Measurements from ENCODE around the gene MAP7D3. TPM values are rescaled to one million over a fixed set of nuclear protein-coding genes. Genes with fewer than 3 reads are reported as not detected.
A peak's percentile ranks its signal among the peaks of the same experiment; 100 is the strongest.

MAP7D3 gene
- polyA plus RNA-seq, 3 donors: 1.8 to 3.4 (median 2.9) TPM

DNA sequence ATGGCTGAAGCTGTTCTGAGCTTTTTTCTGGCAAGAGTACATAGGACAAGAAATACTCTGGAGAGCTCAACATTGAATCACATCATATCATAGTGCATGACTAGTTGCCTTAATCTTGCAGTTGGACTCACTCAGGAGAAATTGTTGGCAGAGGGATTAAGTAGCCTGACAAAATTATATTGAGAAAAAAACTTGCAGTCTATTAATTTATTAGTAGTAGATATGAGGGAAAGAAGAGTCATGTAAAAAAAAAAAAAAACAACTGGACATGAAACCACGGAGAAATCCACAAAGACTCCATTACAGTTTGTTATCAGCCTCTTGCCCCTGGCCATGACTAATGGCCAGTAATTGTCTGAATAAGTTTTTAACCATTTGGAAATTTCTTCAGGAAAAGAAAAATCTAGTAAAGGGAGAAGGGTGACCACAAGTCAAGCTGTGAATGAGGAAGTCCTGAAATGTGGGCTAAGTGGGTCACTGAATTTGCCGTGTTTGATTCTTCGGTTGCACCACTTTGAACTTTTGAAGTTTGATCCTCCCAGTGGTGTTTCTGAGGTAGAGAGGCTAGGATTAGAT lies 58.3 kb downstream of the MAP7D3 start:
- peak overlapping the region in 3 of 7 donors; percentile 62 to 82 (median 63) for H3K27ac Mint-ChIP-seq
- Histone ChIP-seq H3K27ac (ENCODE audit: low read depth in 1 of 2, low read length in 2 of 2) (peak overlapping the region in 1 of 2 donors; percentile 3), H2AFZ (ENCODE audit: insufficient read depth, low read depth, low read length, poor library complexity, severe bottlenecking) (no peak overlapping the region), H3K4me3 (replicated peaks in 1 of 3; ENCODE audit: low read depth in 2 of 3, low read length in 3 of 3) (peak overlapping the region in 2 of 3 experiments; percentile 5 to 48), H3K4me1 (ENCODE audit: control insufficient read depth in 1 of 2, insufficient read depth in 2 of 2, low read length in 2 of 2) (peaks cover 30 to 33% of the 10 kb centered on the region in 2 donors), H3K9ac (ENCODE audit: insufficient read depth, low read length, poor library complexity, severe bottlenecking) (no peak overlapping the region), H3K27me3 (ENCODE audit: control insufficient read depth in 2 of 2, insufficient read depth in 2 of 2, low read length in 2 of 2) (no peaks in the 10 kb centered on the region), H3K79me2 (ENCODE audit: insufficient read depth, low read length) (no peaks in the 10 kb centered on the region), H4K20me1 (ENCODE audit: insufficient read depth, low read length) (no peaks in the 10 kb centered on the region), H3K36me3 (replicated peaks in 1 of 2; ENCODE audit: control insufficient read depth in 1 of 2, insufficient read depth in 2 of 2, low read length in 2 of 2) (no peaks in the 10 kb centered on the region), H3K9me3 (replicated peaks in 1 of 2; ENCODE audit: control insufficient read depth in 1 of 2, insufficient read depth in 1 of 2, low read length in 2 of 2) (no peaks in the 10 kb centered on the region), H3K4me2 (replicated peaks; ENCODE audit: extremely low read depth, low read length, poor library complexity, severe bottlenecking) (peak overlapping the region; percentile 48)
- intact Hi-C loops (cut with micrococcal nuclease): no loop called here
- peak overlapping the region in 1 of 2 donors; percentile 86 for H3K4me3 Mint-ChIP-seq
- DNase-seq: peak; percentile 6 to 46 (median 26)
- TF ChIP-seq, protein P1, sequence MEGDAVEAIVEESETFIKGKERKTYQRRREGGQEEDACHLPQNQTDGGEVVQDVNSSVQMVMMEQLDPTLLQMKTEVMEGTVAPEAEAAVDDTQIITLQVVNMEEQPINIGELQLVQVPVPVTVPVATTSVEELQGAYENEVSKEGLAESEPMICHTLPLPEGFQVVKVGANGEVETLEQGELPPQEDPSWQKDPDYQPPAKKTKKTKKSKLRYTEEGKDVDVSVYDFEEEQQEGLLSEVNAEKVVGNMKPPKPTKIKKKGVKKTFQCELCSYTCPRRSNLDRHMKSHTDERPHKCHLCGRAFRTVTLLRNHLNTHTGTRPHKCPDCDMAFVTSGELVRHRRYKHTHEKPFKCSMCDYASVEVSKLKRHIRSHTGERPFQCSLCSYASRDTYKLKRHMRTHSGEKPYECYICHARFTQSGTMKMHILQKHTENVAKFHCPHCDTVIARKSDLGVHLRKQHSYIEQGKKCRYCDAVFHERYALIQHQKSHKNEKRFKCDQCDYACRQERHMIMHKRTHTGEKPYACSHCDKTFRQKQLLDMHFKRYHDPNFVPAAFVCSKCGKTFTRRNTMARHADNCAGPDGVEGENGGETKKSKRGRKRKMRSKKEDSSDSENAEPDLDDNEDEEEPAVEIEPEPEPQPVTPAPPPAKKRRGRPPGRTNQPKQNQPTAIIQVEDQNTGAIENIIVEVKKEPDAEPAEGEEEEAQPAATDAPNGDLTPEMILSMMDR (IDR thresholded peaks at IDR 0.05): no peak
- no CpG with 5 or more reads among the region's 3 CpGs for WGBS (ENCODE audit: insufficient coverage)
- H3K9me3 Mint-ChIP-seq: peaks cover 0 to 2% (median 0%) of the 10 kb centered on the region in 7 donors
- no peaks in the 10 kb centered on the region for H3K36me3 Mint-ChIP-seq
- peaks cover 0 to 5% (median 0%) of the 10 kb centered on the region in 3 donors for H3K27me3 Mint-ChIP-seq (ENCODE audit: low read depth in 3 of 3)
- peaks cover 34% of the 10 kb centered on the region for H3K4me1 Mint-ChIP-seq

DNA sequence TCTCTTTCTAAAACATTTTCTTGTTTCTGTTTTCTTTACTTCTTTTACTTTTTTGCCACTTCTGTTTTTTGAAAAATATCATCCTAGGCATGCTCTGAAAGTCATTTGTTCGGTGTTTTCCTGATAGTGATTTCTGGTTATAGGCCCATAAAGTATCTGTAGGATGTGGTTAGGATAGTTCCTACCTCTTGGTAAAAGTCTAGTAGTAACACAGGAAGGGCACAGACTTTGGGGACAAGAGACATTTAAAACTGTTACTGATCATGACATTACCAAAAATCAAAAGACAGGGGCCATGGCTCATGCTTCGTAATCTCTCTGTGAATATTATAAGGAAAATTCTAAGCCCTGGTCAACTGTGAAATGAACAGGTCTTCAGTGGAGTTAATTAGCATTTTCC lies 59.1 kb downstream of the MAP7D3 start:
- Histone ChIP-seq H3K36me3 (replicated peaks in 1 of 2; ENCODE audit: control insufficient read depth in 1 of 2, insufficient read depth in 2 of 2, low read length in 2 of 2) (no peaks in the 10 kb centered on the region), H3K27me3 (ENCODE audit: control insufficient read depth in 2 of 2, insufficient read depth in 2 of 2, low read length in 2 of 2) (no peaks in the 10 kb centered on the region), H3K4me2 (replicated peaks; ENCODE audit: extremely low read depth, low read length, poor library complexity, severe bottlenecking) (no peak overlapping the region), H3K4me1 (ENCODE audit: control insufficient read depth in 1 of 2, insufficient read depth in 2 of 2, low read length in 2 of 2) (peaks cover 30 to 33% of the 10 kb centered on the region in 2 donors), H3K9ac (ENCODE audit: insufficient read depth, low read length, poor library complexity, severe bottlenecking) (no peak overlapping the region), H4K20me1 (ENCODE audit: insufficient read depth, low read length) (no peaks in the 10 kb centered on the region), H3K9me3 (replicated peaks in 1 of 2; ENCODE audit: control insufficient read depth in 1 of 2, insufficient read depth in 1 of 2, low read length in 2 of 2) (no peaks in the 10 kb centered on the region), H3K4me3 (replicated peaks in 1 of 3; ENCODE audit: low read depth in 2 of 3, low read length in 3 of 3) (no peak overlapping the region), H3K79me2 (ENCODE audit: insufficient read depth, low read length) (no peaks in the 10 kb centered on the region), H2AFZ (ENCODE audit: insufficient read depth, low read depth, low read length, poor library complexity, severe bottlenecking) (no peak overlapping the region), H3K27ac (ENCODE audit: low read depth in 1 of 2, low read length in 2 of 2) (no peak overlapping the region)
- H3K4me1 Mint-ChIP-seq: peaks cover 34% of the 10 kb centered on the region
- no peak for DNase-seq
- no peaks in the 10 kb centered on the region for H3K36me3 Mint-ChIP-seq
- H3K27me3 Mint-ChIP-seq (ENCODE audit: low read depth in 3 of 3): peaks cover 0 to 5% (median 0%) of the 10 kb centered on the region in 3 donors
- H3K9me3 Mint-ChIP-seq: peaks cover 0 to 2% (median 0%) of the 10 kb centered on the region in 7 donors
- H3K4me3 Mint-ChIP-seq: no peak overlapping the region
- no peak overlapping the region for H3K27ac Mint-ChIP-seq
- TF ChIP-seq, protein P1 (IDR thresholded peaks at IDR 0.05): no peak
- WGBS (ENCODE audit: insufficient coverage): no CpG with 5 or more reads among the region's 2 CpGs
- intact Hi-C loops (cut with micrococcal nuclease): no loop called here
